GM21825 (cell line): ENCODE results near the gene C1orf232.

ENCODE experiments used
- ATAC-seq: cut with Tn5 transposase; IDR thresholded peaks from one replicate; pipeline ENCODE4 v1.9.1; 2021; ENCODE audit warnings: mild to moderate bottlenecking, moderate library complexity; ENCODE audit not compliant: unreplicated experiment

The C1orf232 gene

DNA sequence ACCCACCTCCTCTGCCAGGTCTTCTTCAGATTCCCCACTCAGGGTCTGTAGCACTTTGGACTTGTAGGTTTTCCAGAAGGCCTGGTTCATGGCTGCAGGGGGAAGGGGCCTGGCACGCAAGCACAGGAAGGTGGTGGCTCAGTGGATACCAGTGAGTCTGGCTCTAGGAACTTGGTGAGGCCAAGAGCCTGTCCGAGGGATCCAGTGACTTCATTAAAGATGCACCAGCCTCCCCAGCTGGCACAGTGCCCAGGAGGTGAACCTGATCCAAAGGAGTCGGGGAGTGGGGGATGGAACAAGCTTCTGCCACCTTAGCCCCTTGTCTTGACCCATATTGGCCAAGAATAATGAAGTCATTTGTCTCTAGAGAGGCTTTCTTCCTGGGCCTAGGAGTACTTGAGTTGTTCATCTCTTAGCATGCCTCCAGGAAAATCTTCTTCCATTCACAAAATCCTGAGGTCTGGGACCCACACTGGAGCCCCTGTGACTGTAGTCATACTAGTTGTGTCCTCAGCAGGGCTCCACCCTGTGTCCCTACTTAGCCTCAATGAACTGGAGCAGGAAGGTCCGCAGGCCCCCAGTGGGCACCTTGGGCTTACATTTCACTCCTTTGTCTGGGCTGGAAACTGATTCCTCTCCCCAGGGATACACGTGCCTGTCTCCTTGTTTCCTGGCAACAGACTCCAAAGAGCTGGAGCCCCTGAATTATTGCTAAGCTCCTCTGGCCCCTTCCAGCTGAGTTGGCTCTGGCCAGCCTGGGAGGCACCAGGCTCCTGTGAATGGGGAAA, at the start of gene C1orf232:
TSS of gene C1orf232 (minus strand) at position 554 of the 788 bp plus-strand sequence. CDS start at position 90, 464 bp downstream.
- ATAC-seq: no peak

DNA sequence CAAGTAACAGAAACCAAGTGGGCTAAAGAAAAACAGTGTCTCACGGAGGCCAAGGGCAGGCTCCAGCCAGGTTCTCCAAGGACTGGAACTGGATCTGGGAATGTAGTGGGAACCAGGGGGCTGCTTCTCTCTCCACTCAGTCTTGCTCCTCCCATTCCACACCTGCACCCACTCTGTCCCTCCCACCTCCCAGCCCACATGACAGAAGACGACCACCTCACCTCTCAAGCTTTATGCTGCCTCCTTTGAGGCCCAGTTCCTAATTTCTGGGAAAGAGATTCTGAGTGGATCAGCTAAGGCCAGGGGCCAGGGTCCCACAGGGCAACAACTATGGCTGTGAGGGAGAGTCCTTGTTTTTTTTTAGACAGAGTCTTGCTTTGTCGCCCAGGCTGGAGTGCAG, 46.5 kb upstream of the C1orf232 start:
- ATAC-seq: no peak

DNA sequence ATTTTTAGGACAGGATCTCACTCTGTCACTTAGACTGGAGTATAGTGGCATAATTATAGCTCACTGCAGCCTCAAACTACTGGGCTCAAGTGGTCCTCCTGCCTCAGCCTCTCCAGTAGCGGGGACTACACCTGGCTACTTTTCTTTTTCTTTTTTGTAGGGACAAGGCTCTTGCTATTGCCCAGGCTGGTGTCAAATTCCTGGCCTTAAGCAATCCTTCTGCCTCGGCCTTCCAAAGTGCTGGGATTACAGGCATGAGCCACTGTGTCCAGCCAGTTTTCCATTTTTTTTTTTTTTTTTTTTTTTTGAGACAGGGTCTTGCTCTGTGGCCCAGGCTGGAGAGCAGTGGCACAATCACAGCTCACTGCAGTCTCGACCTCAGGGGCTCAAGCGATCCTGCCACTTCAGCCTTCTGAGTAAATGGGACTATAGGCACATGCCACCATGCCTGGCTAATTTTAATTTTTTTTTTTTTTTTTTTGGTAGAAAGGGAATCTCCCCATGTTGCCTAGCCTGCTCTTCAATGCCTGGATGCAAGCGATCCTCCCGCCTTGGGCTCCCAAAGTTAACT, 44.7 kb upstream of the C1orf232 start:
- ATAC-seq: no peak

DNA sequence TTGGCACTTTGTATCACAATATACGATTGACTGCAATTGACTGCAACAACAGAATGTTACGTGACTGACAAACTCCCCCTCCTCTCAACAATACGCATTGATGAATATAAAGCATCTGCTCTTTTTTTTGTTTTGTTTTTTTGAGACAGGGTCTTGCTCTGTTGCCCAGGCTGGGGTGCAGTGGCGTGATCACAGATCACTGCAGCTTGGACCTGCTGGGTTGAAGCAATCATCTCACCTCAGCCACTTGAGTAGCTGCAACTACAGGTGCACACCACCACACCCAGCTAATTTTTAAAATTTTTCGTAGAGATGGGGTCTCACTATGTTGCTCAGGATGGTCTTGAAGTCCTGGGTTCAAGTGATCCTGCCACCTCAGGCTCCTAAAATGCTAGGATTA, 44.0 kb upstream of the C1orf232 start:
- no peak for ATAC-seq

DNA sequence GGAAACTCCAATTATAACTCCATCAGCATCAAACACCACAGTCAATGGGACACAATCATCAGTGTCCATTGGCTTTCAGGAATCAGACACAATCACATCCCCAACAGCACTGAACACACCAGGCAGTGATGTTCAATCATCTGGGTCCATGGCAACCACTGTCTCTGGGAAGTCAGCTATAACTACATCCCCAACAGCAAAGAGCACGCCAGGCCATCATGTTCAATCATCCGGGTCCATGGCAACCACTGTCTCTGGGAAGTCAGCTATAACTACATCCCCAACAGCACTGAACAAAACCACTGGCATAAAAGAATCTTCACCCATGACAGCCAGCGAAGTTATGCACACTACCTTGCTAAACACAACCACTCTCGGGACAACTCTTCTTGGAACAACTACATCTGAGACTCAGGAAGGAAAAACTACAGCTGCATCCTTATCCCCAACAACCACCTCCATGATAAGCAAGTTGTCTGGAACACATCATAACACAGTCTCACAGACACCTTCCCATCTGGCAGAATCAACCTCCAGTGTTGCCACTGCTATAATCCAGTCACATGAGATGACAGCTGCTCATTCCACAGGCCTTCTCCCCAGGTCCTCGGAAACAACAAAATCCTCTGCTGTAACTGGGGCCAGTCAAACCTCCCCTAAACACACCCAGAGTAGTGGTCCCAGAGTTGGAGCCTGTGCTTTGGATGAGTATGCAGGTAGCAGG, 41.5 kb upstream of the C1orf232 start:
- no peak for ATAC-seq

DNA sequence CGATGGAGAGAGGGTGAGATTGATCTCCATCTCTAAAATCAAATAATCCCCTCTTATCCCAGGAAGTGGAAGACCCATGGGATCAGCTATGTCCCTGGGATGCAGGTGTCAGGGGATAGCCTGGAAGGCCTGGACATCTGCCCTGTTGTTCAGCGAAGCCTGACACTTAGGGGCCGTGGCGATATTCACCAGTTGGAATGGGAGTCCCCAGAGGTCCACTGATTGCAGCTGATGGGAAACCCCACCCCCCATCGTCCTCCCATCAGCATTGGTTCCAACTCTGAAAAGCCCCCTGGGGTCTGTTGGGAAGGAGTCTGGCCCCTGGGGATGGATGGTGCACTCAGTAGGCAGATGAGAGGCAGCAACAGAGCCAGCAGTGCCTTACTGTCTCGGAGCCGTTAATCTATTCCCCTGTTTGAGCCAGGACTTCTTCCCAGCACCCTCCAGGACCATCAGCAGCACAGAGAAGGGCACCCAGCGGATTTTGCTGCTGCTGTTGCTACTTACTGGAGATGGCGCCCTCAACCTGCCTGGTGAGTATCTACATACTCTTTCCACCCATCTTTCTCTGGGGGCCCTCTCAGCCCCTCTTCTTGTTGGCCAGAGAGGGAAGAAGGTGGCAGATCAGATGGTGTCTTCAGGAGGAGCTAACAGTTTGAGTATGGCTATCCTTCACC, 35.0 kb upstream of the C1orf232 start:
- no peak for ATAC-seq

DNA sequence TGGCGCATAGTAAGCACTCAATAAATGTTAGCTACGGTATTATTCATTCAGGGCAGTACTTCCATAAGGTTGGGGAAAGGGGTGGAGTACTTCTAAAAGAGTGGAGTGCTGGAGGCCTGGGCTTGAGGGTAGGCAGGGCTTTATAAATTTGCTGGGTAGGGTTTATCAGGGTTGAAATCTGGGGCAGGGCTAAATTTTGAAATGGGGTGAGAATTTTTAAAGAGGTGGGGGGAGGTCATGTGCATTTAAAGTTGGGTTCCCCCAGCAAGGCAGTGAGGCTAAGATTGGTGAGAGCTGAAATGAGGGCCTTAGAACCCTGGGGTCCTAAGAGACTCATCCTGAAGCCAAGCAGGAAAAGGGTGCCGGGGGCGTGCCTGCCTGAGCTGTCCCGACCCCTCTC, 31.6 kb upstream of the C1orf232 start:
- no peak for ATAC-seq

DNA sequence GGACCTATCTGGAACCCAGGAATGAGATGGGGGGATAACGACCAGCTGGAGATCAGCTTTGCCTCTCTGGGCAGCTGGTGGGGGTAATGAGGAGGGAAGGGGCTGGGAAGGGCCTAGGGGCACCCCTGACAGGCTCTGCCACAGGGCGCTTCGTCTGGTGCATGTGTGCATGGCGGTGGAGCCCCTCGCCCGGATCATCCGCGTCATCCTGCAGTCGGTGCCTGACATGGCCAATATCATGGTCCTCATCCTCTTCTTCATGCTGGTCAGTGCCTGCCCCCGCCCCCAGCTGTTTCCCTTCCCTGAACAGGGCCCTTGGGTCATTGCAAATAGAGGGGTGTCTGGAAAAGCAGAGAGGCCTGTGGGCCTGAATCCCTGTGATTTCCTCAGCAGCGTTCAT, 29.1 kb upstream of the C1orf232 start:
- no peak for ATAC-seq

DNA sequence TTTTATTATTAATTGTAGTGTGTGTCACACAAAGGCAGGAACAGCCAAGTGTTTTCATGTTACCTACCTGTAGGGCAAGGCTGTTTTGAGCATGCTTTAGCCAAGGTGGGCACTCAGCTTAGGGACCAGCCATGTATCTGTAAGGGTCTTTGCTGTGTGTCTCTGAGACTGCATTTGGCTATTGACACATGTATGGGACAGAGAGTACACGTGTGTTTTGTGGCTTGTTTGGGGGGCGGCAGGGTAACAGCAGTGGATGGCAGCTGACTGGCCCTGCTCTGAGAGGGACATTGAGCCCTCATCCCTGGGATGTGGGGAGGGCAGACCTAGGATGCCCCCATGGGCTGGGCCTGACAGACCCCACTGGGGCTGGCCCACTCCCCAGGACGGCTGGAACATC, 28.5 kb upstream of the C1orf232 start:
- no peak for ATAC-seq

DNA sequence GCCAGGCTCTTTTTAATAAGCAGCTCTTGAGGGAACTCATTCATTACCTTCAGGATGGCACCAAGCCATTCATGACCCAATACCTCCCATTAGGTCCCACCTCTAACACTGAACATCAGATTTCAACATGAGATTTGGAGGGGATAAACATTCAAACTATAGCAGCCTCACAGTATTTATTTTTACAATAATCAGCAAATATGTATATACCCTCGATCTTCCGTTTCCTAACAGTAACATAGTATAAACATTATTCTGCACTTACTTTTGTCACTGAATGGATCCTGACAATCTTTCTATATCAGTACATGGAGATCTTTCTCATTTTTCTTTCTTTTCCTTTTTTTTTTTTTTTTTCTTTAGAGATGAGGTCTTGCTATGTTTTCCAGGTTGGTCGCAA, 27.0 kb upstream of the C1orf232 start:
- ATAC-seq: no peak

DNA sequence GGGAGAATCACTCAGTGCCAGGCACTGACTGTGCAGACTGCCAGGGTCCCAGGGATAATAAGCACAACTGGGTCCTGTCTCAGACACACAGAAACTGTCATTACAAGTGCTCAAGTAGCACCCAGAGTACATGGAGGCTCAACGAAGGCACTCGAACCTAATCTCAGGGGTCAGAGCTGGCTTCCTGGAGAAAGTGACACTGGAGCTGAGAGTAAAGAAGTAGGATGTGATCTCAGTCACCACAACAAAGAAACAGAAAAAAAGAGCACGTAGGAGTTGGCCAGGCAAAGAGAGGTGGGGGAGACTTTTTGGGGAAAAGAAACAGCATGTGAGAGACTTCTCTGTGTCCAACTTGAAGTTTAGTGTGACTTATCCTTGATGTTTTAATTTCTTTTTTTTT, 23.0 kb upstream of the C1orf232 start:
- no peak for ATAC-seq

DNA sequence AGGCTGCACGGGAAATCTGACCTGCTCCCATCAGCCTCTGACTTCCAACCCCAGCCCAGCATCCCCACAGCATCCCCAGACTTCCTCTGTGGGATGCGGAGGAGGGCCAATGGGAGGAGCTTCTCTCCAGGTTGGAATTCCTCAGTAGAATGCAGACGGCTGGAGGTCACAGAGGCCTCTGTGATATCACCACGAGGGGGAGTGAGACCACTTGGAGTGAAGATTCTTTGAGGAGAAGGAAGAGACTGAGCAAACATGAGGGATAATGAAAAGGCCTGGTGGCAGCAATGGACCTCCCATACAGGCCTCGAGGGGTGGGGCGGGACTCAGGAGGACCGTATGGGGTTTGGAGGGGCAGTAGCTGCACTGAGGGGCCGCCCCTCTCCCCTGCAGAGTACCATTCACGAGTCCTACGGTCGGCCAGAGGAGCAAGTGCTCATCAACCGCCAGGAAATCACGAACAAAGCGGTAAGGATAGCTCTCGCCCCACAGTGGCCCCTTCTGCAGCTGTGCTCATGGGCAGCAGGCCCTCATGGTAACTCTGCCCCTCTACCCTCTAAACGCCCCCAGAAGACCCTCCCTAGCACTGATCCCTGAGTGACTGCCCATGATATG, 21.7 kb upstream of the C1orf232 start, which contains the start of gene CATSPER4:
TSS of gene CATSPER4 (plus strand) at position 230 of the 615 bp plus-strand sequence. CDS start at position 256, 26 bp downstream.
- no peak for ATAC-seq

DNA sequence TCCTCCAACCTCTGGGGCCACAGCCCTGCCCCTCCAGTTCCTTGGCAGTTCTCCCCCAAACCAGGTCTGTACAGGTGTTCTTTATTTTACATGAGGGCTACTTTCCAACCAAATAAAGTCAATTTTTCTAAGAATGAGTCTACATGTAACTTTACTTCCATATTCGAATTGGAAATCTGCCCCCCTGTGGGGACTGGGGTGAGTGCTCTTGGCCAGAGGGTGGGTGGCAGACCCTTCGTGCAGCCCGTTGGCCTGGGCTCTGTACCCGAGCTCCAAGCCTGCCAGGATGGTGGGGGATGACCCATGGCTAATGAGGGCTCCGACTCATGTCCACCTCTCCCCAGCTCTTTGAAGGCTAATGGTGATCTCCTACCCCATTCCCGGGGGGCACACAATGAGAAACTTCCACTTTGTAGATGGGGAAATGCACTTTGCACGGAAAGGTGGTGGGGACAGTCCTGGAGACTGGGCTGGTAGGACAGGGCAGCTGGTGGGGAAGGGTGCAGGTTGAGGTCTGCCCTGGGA, 21.1 kb upstream of the C1orf232 start:
- ATAC-seq: no peak

DNA sequence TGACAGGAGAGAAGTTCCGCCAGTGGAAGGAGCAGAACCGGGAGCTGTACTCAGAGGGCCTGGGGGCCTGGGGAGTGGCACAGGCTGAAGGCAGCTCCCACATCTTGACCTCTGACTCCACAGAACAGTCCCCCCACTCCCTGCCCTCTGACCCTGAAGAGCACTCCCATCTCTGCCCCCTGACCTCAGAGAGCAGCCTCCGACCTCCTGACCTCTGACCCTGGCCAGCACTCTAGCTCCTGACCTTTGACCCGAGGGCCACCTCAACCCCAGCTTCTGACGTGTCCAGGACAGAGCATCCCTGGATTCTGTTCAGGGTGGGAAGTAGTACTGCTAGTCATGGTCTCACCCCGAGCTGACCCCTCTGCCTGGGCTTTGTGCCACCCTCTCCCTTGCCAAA, 20.6 kb upstream of the C1orf232 start:
- ATAC-seq: no peak

DNA sequence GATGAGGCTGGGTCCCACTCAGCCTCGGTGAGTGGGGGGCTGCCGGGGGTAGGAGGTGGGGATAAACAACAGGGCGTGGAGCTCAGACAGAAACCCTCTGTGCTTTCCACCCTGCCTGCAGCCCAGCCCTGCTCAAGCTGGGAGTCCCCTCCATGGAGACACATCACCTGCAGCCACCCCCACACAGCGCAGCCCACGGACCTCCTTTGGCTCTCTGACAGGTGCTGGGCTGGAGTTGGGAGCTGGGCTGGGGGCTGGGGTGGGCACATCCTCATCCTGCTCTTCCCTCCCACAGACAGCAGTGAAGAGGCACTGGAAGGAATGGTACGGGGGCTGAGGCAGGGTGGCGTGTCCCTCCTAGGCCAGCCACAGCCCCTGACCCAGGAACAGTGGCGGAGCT, 19.7 kb upstream of the C1orf232 start:
- no peak for ATAC-seq

DNA sequence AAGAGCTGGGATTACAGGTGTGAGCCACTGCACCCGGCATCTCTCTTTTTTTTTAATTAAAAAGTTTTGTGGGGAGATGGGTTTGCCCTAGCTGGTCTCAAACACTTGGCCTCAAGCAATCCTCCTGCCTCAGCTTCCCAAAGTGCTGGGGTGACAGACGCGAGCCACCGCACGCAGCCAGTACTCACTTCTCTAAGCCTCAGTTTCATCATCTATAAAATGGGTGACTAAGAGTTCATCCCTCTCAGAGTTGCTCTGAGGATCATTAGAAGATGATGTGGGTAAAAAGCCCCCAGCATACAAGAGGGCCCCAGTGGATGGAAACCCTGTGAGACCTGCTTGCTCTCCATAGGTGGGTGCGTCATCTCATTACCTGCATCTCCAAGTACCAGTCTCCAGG, 19.1 kb upstream of the C1orf232 start:
- ATAC-seq: no peak

DNA sequence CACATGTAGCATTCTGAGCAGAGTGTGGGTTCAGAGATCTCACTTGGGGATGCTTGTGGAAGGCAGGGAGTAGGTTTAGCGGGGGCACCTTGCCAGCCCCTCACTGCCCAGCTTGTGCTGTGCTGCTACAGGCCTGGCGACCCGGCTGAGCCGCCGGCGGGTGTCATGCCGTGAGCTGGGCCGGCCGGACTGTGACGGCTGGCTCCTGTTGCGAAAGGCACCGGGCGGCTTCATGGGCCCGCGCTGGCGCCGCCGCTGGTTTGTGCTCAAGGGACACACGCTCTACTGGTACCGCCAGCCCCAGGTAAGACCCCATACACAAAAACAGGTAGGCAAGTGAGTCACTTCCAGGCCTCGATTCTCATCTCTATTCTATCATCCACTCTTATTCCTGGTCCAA, 16.1 kb upstream of the C1orf232 start:
- ATAC-seq: no peak

DNA sequence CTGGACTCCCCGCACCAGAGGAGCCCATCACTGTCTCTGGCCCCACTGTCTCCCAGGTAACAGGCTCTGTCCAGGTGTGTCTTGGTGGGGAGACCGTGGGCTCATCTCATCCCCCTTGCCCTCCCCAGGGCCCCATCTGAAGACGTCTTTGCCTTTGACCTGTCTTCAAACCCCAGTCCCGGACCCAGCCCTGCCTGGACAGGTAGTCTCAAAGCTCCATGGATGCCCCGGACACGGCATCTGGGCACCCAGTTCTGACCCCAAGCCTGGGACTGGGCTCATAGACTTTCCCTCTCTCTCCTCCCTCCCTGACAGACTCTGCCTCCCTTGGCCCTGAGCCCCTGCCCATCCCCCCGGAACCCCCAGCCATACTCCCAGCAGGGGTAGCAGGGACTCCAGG, 15.3 kb upstream of the C1orf232 start:
- no peak for ATAC-seq

DNA sequence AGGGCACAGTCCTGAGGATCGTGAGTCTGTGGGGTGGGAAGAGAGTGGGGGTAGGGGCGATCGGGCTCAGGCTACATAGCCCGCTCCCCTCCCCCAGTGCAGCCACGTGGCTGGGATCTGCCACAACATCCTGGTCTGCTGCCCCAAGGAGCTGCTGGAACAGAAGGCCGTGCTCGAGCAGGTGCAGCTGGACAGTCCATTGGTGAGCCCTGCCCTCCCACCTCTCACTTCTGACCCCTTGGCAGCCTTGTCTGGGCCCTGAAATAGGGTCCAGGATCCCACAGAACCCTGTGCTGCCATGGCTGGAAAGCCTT, 13.6 kb upstream of the C1orf232 start:
- ATAC-seq: no peak

DNA sequence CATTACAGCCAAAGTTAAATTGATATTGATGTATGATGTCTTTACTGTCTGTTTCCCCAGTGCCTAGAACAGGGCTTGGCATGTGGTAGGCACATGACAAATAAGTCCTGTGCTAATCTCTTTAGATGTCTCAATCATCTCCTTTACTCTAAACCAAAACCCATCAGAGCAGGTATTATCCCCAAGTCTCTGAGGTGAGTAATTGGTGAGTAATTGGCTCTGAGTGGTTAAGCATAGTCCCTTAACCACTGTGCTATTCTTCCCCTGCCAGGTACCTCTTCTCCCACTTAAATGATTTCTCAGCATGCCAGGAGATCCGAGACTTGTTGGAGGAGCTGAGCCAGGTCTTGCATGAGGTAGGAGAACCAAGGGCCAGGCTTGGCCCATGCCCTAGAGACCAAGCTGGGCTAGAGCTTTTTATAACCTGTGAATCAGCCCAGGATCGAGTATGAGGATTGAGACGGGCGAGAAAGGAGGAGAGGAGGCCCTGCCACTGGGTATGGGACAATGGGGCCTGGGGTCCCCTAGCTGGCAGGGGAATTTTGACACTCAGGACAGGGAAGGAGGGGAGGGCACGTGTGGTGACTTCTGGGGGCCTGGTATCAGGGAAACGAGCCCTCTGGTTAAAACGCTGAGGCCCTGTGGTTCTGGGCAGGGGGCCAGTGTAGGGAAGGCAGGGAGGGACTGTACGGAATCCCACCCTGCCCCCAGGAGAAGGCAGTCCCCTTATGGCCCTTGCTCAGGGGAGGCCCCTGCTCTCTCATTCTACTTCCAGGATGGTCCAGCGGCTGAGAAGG, 13.0 kb upstream of the C1orf232 start:
- no peak for ATAC-seq
